K562 (cell line): ENCODE data around the gene RAD17.

ENCODE experiments used
- CHD2 ChIP-seq: IDR thresholded peaks from 2 replicates; pipeline ENCODE4 v1.6.1; 2011; ENCODE audit warnings: low read depth, low read length
- CTCF ChIP-seq, 3 experiments: IDR thresholded peaks in 2 of 3; conservative IDR thresholded peaks in 1 of 3; 2 replicates each; pipeline ENCODE4 v1.5.1; 2011 to 2012; ENCODE audit warnings: low read length in 3 of 3, mild to moderate bottlenecking in 3 of 3, control low read depth in 2 of 3, improper control_type of control experiment in 1 of 3, inconsistent platforms in 1 of 3, low read depth in 1 of 3, mixed read lengths in 1 of 3, moderate library complexity in 1 of 3; ENCODE audit not compliant: insufficient read depth in 2 of 3
- E2F3 ChIP-seq: fragments of 250-450 bp; sonication (Bioruptor Pico); IDR thresholded peaks from 2 replicates; pipeline ENCODE4 v1.4.0; 2020; ENCODE audit warnings: mild to moderate bottlenecking
- EZH2 ChIP-seq: IDR thresholded peaks from 2 replicates; pipeline ENCODE4 v1.6.1; 2012; ENCODE audit warnings: low read depth, mild to moderate bottlenecking, inconsistent platforms, low read length, borderline replicate concordance
- FUS ChIP-seq: fragments of 200-400 bp; formaldehyde crosslinking; optimal IDR thresholded peaks from 2 replicates; pipeline ENCODE3; 2017; ENCODE audit warnings: low read depth, low read length
- HSF4 ChIP-seq: fragments of 250-450 bp; sonication (Bioruptor Pico); IDR thresholded peaks from 2 replicates; pipeline ENCODE4 v2.1.2; 2022; ENCODE audit warnings: mild to moderate bottlenecking, moderate library complexity, borderline replicate concordance
- POLR2A ChIP-seq: fragments of 450-650 bp; conservative IDR thresholded peaks from 2 replicates; pipeline ENCODE4 v1.6.1; 2016
- SPI1 ChIP-seq: IDR thresholded peaks from 2 replicates; pipeline ENCODE4 v1.6.1; 2011; ENCODE audit warnings: low read depth, low read length, control low read depth, borderline replicate concordance
- U2AF1 ChIP-seq: fragments of 200-400 bp; formaldehyde crosslinking; optimal IDR thresholded peaks from 2 replicates; pipeline ENCODE3; 2017; ENCODE audit warnings: mild to moderate bottlenecking, low read depth, low read length, moderate library complexity
- ZNF232 ChIP-seq: sonication (generic); formaldehyde crosslinking; IDR thresholded peaks from 2 replicates; pipeline ENCODE4 v1.8.0; 2022; ENCODE audit warnings: mild to moderate bottlenecking, missing genetic modification reagents
- ZNF274 ChIP-seq: IDR thresholded peaks from 2 replicates; pipeline ENCODE4 v1.6.1; 2011; ENCODE audit warnings: low read depth, mild to moderate bottlenecking, low read length, moderate library complexity, borderline replicate concordance

GRCh38 chr5:69343083-69343482 is 26.5 kb upstream of the RAD17 start:
- no peak for TF ChIP-seq HSF4 (CRISPR knock-in tag)
- TF ChIP-seq ZNF232 (CRISPR knock-in tag), result no peak
- TF ChIP-seq POLR2A, result no peak
- no peak for TF ChIP-seq FUS
- no peak for TF ChIP-seq CTCF (IDR thresholded peaks at IDR 0.05 in 2 of 3, conservative IDR thresholded peaks at IDR 0.05 in 1 of 3; ENCODE audit: insufficient read depth in 2 of 3, low read depth in 1 of 3, low read length in 3 of 3)
- no peak for TF ChIP-seq U2AF1
- TF ChIP-seq EZH2, result no peak
- TF ChIP-seq E2F3 (CRISPR knock-in tag), result no peak
- no peak for TF ChIP-seq CHD2
- TF ChIP-seq ZNF274, result no peak
- TF ChIP-seq SPI1, result no peak
